HEK293 (cell line): ENCODE data around the gene HDAC11.

Source experiments
- ATF2 ChIP-seq: fragments of 450-650 bp; formaldehyde crosslinking; IDR thresholded peaks from 2 replicates; pipeline ENCODE4 v1.5.1; 2016; ENCODE audit warnings: missing biosample characterization, missing genetic modification characterization, low read depth
- CTCF ChIP-seq: fragments of 450-650 bp; formaldehyde crosslinking; IDR thresholded peaks from 2 replicates; pipeline ENCODE4 v1.5.1; 2016; ENCODE audit warnings: missing biosample characterization, missing genetic modification characterization
- FEZF1 ChIP-seq: fragments of 450-650 bp; formaldehyde crosslinking; IDR thresholded peaks from 2 replicates; pipeline ENCODE4 v1.5.1; 2016; ENCODE audit warnings: missing biosample characterization, missing genetic modification characterization
- KLF16 ChIP-seq: fragments of 450-650 bp; formaldehyde crosslinking; IDR thresholded peaks from 2 replicates; pipeline ENCODE4 v1.5.1; 2017; ENCODE audit warnings: missing biosample characterization, missing genetic modification characterization
- REST ChIP-seq: fragments of 450-650 bp; formaldehyde crosslinking; IDR thresholded peaks from 2 replicates; pipeline ENCODE4 v1.5.1; 2016; ENCODE audit warnings: missing biosample characterization, missing genetic modification characterization
- WT1 ChIP-seq: fragments of 450-650 bp; formaldehyde crosslinking; IDR thresholded peaks from 2 replicates; pipeline ENCODE4 v1.5.1; 2016; ENCODE audit warnings: missing biosample characterization, missing genetic modification characterization
- ZBTB44 ChIP-seq: fragments of 450-650 bp; IDR thresholded peaks from 2 replicates; pipeline ENCODE4 v1.5.1; 2018; ENCODE audit warnings: missing biosample characterization, mild to moderate bottlenecking, missing genetic modification characterization
- ZIC2 ChIP-seq: fragments of 450-650 bp; formaldehyde crosslinking; IDR thresholded peaks from 2 replicates; pipeline ENCODE4 v1.5.1; 2016; ENCODE audit warnings: missing biosample characterization, missing genetic modification characterization
- ZNF2 ChIP-seq: fragments of 450-650 bp; formaldehyde crosslinking; IDR thresholded peaks from 2 replicates; pipeline ENCODE4 v1.5.1; 2016; ENCODE audit warnings: missing biosample characterization, missing genetic modification characterization
- ZNF280D ChIP-seq: fragments of 450-650 bp; formaldehyde crosslinking; IDR thresholded peaks from 2 replicates; pipeline ENCODE4 v1.5.1; 2016; ENCODE audit warnings: missing biosample characterization, missing genetic modification characterization
- ZNF555 ChIP-seq: fragments of 450-650 bp; formaldehyde crosslinking; conservative IDR thresholded peaks from 2 replicates; pipeline ENCODE4 v1.5.1; 2017; ENCODE audit warnings: missing biosample characterization, mild to moderate bottlenecking, missing genetic modification characterization, inconsistent platforms
- ZNF660 ChIP-seq: fragments of 450-650 bp; IDR thresholded peaks from 2 replicates; pipeline ENCODE4 v1.5.1; 2018; ENCODE audit warnings: missing biosample characterization, mild to moderate bottlenecking, missing genetic modification characterization

- TF ChIP-seq ZIC2 (tag by site-specific recombination) (no peak), ZBTB44 (tag by site-specific recombination) (no peak), CTCF (tag by site-specific recombination) (no peak), WT1 (no peak), ZNF555 (tag by site-specific recombination) (no peak), FEZF1 (tag by site-specific recombination) (no peak), ZNF660 (no peak), ZNF2 (tag by site-specific recombination) (no peak), KLF16 (tag by site-specific recombination) (no peak), ZNF280D (no peak), ATF2 (no peak), REST (no peak)
Measured at GRCh38 chr3:13501521-13501920, 21.4 kb downstream of the HDAC11 start.
